Neutrophil (primary cell): ENCODE data around the gene MCC.

Experiments used
- H3K27ac ChIP-seq: fragments of 200-600 bp; sonication (generic); 2 replicates; pipeline ENCODE4 v1.5.1; 2016; ENCODE audit warnings: mild to moderate bottlenecking, moderate library complexity
- H3K27me3 ChIP-seq: fragments of 200-600 bp; sonication (generic); 2 replicates; pipeline ENCODE4 v1.6.0; 2016; ENCODE audit warnings: mild to moderate bottlenecking
- H3K36me3 ChIP-seq: fragments of 200-600 bp; sonication (generic); 2 replicates; pipeline ENCODE4 v1.5.1; 2017
- H3K4me1 ChIP-seq, 2 experiments: fragments of 200-600 bp in 1 of 2; sonication (generic) in 1 of 2; 1 replicate in 1 of 2; 2 replicates in 1 of 2; pipeline versions ENCODE4 v1.5.1 to v1.6.1; 2013 to 2016; ENCODE audit warnings: low read depth in 1 of 2, low read length in 1 of 2, mild to moderate bottlenecking in 1 of 2, moderate library complexity in 1 of 2; ENCODE audit not compliant: control insufficient read depth in 1 of 2, insufficient read depth in 1 of 2
- H3K4me3 ChIP-seq, 2 experiments: fragments of 200-600 bp in 1 of 2; sonication (generic) in 1 of 2; 1 replicate in 1 of 2; 2 replicates in 1 of 2; pipeline ENCODE4 v1.5.1; 2013 to 2016; ENCODE audit warnings: low read depth in 1 of 2, low read length in 1 of 2, mild to moderate bottlenecking in 1 of 2, moderate library complexity in 1 of 2
- H3K9me3 ChIP-seq: fragments of 200-600 bp; sonication (generic); 2 replicates; pipeline ENCODE4 v1.5.1; 2016
- CTCF ChIP-seq: fragments of 200-600 bp; sonication (generic); IDR thresholded peaks from 2 replicates; pipeline ENCODE4 v1.5.1; 2016; ENCODE audit warnings: antibody characterized with exemption

Gene MCC

GRCh38 chr5:113124265-113124664 lies 364.0 kb downstream of the MCC start:
- no peak for TF ChIP-seq CTCF
- Histone ChIP-seq H3K36me3 (no peaks in the 10 kb centered on the region), H3K27me3 (peaks cover 5% of the 10 kb centered on the region), H3K4me1 (no peaks in the 10 kb centered on the region), H3K9me3 (no peaks in the 10 kb centered on the region), H3K4me3 (no peak overlapping the region), H3K27ac (no peak overlapping the region)

- no peaks in the 10 kb centered on the region for H3K9me3 ChIP-seq
- no peaks in the 10 kb centered on the region for H3K4me1 ChIP-seq
- no peaks in the 10 kb centered on the region for H3K36me3 ChIP-seq
- H3K27ac ChIP-seq: no peak overlapping the region
- peaks cover 5% of the 10 kb centered on the region for H3K27me3 ChIP-seq
- no peak overlapping the region for H3K4me3 ChIP-seq
- TF ChIP-seq CTCF: no peak
Measured at GRCh38 chr5:113123618-113124017, 364.6 kb downstream of the MCC start.

- Histone ChIP-seq H3K4me3 (no peak overlapping the region), H3K9me3 (no peaks in the 10 kb centered on the region), H3K4me1 (no peaks in the 10 kb centered on the region), H3K27ac (no peak overlapping the region), H3K36me3 (no peaks in the 10 kb centered on the region), H3K27me3 (peaks cover 18% of the 10 kb centered on the region)
- no peak for TF ChIP-seq CTCF
Measured at GRCh38 chr5:113122053-113122452, 366.2 kb downstream of the MCC start.

- Histone ChIP-seq H3K27me3 (peaks cover 29% of the 10 kb centered on the region), H3K27ac (no peak overlapping the region), H3K9me3 (no peaks in the 10 kb centered on the region), H3K4me3 (no peak overlapping the region), H3K4me1 (no peaks in the 10 kb centered on the region), H3K36me3 (no peaks in the 10 kb centered on the region)
- TF ChIP-seq CTCF: no peak
Measured at GRCh38 chr5:113119246-113119924, 368.9 kb downstream of the MCC start.

GRCh38 chr5:113118765-113119164 lies 369.5 kb downstream of the MCC start:
- no peaks in the 10 kb centered on the region for H3K9me3 ChIP-seq
- H3K4me3 ChIP-seq: no peak overlapping the region
- H3K27ac ChIP-seq: no peak overlapping the region
- peaks cover 29% of the 10 kb centered on the region for H3K27me3 ChIP-seq
- no peak for TF ChIP-seq CTCF
- H3K4me1 ChIP-seq: no peaks in the 10 kb centered on the region
- H3K36me3 ChIP-seq: no peaks in the 10 kb centered on the region

GRCh38 chr5:113118298-113118697 lies 370.0 kb downstream of the MCC start:
- Histone ChIP-seq H3K9me3 (no peaks in the 10 kb centered on the region), H3K4me1 (no peaks in the 10 kb centered on the region), H3K4me3 (no peak overlapping the region), H3K27ac (no peak overlapping the region), H3K36me3 (no peaks in the 10 kb centered on the region), H3K27me3 (peaks cover 29% of the 10 kb centered on the region)
- TF ChIP-seq CTCF: no peak
